Measurements from ENCODE around the gene ERGIC3.

GRCh38 chr20:35547329-35547728, 5.5 kb downstream of the ERGIC3 start:
- TF ChIP-seq CEBPB (IDR thresholded peaks at IDR 0.05) (no peak), EP300 (IDR thresholded peaks at IDR 0.05) (no peak), MAZ (IDR thresholded peaks at IDR 0.05; ENCODE audit: borderline replicate concordance, low read depth, low read length) (no peak), RNF2 (IDR thresholded peaks at IDR 0.05; ENCODE audit: borderline replicate concordance, low read depth) (no peak), MAFK (IDR thresholded peaks at IDR 0.05; ENCODE audit: partially characterized antibody) (no peak), HOXA7 (CRISPR knock-in tag; IDR thresholded peaks at IDR 0.05) (no peak), CHD4 (IDR thresholded peaks at IDR 0.05; ENCODE audit: borderline replicate concordance) (no peak), SREBF2 (IDR thresholded peaks at IDR 0.05) (no peak)
- TF ChIP-seq, protein P1, sequence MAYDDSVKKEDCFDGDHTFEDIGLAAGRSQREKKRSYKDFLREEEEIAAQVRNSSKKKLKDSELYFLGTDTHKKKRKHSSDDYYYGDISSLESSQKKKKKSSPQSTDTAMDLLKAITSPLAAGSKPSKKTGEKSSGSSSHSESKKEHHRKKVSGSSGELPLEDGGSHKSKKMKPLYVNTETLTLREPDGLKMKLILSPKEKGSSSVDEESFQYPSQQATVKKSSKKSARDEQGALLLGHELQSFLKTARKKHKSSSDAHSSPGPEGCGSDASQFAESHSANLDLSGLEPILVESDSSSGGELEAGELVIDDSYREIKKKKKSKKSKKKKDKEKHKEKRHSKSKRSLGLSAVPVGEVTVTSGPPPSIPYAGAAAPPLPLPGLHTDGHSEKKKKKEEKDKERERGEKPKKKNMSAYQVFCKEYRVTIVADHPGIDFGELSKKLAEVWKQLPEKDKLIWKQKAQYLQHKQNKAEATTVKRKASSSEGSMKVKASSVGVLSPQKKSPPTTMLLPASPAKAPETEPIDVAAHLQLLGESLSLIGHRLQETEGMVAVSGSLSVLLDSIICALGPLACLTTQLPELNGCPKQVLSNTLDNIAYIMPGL (CRISPR knock-in tag; IDR thresholded peaks at IDR 0.05; ENCODE audit: borderline replicate concordance) = no peak
- TF ChIP-seq, protein P2, sequence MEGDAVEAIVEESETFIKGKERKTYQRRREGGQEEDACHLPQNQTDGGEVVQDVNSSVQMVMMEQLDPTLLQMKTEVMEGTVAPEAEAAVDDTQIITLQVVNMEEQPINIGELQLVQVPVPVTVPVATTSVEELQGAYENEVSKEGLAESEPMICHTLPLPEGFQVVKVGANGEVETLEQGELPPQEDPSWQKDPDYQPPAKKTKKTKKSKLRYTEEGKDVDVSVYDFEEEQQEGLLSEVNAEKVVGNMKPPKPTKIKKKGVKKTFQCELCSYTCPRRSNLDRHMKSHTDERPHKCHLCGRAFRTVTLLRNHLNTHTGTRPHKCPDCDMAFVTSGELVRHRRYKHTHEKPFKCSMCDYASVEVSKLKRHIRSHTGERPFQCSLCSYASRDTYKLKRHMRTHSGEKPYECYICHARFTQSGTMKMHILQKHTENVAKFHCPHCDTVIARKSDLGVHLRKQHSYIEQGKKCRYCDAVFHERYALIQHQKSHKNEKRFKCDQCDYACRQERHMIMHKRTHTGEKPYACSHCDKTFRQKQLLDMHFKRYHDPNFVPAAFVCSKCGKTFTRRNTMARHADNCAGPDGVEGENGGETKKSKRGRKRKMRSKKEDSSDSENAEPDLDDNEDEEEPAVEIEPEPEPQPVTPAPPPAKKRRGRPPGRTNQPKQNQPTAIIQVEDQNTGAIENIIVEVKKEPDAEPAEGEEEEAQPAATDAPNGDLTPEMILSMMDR (IDR thresholded peaks at IDR 0.05) = no peak

Data from A549 (cell line).